Hepatic stellate cell (primary cell): ENCODE measurements around the gene KRTAP10-1.
"Not testable (repeated sequence)": the region's sequence is repeated elsewhere in the genome, so short reads cannot be mapped to it uniquely, and the experiment has no call there.

Source experiments
- DNase-seq: peaks from one replicate; pipeline ENCODE4 v3.0.0; 2011; ENCODE audit warnings: low spot score

The KRTAP10-1 gene

DNA sequence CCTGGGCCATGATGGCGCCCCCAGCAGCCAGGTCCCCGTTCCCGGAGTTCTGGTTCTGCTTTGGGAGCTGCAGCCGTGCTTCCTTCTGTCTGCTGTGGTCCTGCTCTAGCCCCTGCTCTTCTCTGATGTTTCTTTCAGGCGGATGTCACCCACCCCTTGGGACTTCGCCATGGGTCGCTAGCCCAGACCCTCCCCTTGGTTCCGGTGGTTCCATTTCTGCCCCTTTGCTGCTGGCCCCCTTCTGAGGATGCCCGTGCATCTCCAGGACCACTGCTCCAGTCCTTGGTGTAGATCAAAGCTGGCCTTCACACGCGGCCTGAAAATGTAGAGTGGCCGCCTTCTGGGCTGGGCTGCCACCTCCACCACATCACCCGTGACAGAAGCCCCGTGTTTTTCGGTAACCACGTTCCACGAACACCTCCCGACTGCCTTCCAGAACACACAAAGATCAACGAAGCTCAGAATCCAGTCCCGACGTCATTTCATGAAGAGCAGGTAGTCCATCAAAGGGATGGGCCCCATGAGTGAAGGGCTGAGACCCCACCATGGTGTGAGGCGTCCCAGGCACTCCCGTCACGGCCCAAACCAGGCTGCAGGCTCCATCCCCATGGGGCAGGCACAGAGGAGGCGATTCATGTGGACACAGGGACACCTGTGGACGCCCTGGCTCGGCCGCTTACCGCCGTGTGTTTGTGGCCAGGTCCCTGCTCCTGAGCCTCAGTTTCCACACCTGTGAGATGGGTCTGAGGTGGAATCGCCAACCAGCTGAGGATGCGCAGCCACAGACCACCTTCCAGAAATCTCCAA is 24.4 kb downstream of the KRTAP10-1 start:
- no peak for DNase-seq

DNA sequence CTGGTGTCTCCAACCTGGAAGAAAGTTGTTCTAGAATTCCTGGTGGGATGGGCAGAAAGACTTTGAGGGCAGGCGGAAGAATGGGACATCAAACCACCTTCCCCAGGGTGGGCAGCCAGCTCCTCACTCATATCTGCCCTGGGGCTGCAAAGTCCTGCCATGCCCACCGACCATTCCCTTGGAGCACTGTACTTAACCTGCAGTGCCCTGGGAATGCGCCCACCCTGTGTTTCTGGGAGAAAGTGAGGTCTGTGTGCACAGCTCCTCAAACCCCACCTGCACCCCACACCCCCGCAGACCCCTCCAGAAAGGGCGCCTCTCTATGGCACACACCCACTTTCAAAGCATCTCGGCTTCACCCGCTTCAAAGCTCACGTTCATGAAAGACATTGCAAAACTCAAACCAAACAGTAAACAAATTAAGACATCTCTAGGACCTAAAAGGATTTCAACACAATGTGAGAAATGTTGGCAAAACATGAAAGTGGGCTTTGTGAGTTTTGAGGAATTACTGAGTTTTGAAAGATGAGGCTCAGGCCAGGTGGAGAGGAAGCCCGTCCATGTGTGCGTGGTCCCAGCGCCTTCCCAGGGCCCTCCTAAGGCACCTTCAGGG is 25.1 kb downstream of the KRTAP10-1 start:
- no peak for DNase-seq

DNA sequence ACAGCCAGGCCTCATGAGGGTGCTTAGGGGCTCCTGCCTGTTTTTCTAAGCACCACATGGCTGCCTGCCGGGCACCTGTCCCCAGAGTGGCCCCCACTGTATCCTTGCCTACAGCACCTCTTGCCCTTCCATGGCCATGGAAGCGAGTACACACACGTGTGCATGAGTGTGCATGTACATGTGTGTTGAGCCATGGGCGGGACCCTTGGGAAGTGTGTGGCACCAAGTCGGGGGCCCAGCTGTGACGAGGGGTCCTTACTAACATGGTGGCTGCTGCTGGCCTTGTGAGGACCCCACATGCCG is 25.8 kb downstream of the KRTAP10-1 start:
- no peak for DNase-seq

DNA sequence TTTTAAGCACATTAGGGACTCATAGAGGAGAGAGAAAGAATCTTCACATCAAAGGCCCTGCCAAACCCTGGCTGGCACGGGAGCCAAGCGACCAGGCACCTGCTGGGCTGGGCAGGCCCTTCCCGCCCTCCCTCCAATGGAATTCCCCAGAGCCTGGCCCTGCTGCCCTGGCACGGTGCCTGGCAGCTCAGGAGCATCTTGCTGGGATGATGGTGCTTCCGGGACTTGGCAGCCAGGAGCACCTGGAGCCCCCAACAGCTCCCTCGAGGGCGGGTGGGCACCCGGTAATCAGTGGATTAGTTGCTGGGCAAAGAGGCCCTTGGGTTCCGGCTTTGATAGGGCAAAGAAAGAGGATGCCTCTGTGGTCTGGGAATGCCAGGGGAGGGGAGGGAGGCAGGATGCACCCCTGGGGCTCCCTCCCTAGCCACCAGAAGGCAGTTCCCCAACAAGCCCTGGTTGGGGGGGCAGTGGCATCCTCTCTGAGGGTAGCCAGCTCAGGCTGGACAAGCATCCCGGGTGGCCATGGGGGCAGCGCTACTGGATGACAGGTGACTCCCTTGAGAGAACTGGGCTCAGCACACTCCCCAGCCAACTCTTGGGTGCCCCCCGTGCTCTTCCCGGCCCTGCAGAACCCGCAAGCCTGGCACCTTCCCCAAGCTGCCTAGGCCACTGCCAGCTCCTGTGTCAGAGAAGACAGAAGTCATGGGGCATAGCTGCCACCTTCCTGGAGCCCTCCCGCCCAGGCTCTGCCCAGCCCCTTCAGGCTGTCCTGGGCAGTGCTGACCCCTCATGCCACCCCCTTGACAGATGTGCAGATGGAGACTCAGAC is 26.4 kb downstream of the KRTAP10-1 start:
- DNase-seq: no peak

DNA sequence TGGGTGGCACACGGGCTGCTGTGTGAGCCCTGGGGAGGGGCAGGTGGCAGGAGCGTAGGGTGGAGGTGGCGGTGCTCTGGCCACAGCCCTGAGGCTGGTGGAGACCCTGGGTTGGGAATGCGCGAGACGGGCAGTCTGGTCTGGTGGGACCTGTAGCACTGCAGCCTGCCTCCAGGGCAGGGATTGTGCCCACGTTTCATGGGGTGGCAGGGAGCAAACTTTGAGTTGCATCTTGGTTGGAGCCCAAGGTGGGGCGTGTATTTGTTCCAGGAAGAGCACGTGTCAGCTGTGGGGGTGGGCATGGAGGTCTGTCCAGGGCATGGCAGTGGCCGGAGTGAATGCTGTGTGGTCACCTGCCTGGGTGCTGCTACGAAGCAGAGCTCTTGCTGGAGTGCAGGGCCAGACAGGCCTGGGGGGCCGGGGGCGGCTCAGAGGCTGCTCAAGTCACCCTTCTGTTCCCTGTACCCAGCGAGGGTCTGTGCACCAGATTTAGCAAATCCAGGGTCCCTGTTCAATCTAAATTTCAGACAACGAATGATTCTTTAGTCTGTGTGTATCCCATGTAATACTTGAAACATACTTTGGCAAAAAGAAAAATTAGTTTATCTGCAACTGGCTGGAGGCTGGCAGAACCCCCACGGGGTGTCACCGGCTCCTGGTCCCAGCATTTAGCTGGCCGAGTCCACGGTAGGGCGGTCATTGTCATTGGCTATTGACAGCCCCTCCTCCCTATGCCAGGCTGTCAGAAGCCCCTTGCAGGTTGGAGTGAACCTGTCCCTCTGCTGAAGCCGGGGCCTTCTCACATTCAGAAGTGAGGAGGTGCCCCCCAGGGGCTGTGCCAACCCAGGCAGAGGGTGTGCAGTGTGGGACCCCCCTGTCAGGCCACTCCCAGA is 27.3 kb downstream of the KRTAP10-1 start:
- DNase-seq: no peak

DNA sequence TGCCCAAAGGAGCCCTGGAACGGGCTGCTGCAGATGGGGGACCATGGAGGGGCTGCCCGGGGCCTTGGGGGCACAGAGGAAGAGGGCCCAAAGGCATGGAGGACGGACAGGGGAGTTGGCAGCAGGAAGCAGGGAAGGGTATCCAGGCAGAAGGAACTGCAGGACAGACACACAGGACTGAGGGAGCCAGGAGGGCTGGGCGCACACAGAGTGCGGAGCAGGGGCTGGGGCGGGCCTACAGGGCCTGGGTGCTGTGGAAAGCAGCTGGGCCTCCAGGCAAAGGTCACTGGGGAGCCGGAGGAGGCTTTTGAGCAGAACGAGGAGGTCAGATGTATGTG is 28.1 kb downstream of the KRTAP10-1 start:
- no peak for DNase-seq

DNA sequence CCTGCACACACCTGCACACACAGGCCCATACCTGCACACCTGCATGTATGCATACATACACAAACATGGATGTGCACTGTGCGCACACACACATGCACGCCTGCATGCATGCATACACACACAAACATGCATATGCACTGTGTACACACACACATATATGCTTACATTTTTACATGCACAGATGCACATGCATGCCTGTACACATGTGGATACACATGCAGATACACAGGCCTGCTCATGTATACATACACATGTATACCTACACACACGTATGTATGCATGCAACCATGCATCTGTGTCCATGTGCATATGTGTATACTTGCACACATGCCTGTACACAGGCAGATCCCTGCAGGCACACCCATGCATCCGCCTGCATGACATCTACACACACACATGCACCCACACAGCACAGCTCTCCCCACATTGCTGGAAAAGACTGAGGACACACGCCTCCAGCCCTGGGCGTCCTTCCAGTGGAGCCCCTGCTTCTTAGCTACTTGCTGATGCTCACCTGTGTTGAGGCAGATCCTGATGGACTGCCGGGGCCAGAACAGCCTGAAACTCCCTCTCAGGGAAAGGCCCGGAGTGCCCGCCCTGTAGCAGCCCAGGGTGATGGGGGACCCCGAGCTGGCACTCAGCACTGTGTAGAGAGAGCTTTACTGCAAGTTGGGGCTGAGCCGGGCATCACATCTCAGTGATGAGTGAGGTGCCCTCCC is 28.6 kb downstream of the KRTAP10-1 start:
- DNase-seq: no peak

DNA sequence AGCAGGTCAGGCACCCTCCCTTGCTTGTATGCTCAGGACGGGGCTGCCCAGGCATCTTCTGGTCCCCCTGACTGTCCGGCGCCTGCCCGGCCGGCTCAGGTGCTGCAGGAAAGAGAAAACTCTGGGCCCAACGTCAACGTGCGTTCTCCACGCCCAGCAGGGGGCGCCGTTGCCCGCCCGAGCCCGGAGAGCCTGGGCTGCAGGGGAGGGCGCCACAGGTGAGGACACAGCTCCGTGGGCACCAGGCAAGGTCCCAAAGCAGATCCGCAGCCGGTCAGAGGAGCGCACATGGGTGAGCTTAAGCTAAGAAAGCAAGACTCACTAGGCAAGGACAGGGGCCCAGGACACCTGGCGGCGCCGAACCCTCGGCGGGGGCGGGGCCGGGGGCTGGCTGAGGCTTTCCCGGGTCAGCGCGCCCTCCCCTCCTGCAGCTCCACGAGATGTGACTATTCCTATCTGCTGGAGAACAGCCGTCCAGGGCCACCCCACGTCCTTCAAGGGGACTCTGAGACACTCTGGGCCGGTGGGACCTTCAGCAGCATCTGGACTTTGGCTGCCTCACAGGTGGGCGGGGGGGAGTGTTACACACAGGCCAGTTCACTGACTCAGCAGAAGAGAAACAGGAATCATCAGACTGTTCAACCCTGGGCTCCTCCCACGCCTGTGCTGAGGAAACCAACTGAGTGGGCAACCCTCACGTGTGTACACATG is 29.3 kb downstream of the KRTAP10-1 start:
- DNase-seq: peak; percentile 40

DNA sequence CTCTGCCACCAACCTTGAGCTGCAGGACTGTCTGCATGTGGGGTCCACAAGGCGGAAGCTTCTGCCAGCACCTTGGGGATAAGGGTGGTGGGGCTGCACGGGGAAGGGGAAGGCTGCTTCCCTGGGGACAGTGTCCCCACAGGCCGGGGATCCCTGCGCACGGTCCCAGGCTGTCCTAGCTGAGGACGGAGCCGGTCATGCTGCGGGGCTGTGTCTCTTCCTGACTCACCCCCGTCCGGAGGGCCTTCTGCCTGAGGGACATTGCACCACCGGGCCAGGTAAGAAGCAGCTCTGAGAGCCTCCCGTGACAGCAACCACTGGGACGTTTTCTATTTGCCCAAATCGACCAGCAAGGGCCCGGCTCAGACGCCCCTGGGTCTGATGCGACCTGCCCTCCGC is 29.9 kb downstream of the KRTAP10-1 start:
- no peak for DNase-seq

DNA sequence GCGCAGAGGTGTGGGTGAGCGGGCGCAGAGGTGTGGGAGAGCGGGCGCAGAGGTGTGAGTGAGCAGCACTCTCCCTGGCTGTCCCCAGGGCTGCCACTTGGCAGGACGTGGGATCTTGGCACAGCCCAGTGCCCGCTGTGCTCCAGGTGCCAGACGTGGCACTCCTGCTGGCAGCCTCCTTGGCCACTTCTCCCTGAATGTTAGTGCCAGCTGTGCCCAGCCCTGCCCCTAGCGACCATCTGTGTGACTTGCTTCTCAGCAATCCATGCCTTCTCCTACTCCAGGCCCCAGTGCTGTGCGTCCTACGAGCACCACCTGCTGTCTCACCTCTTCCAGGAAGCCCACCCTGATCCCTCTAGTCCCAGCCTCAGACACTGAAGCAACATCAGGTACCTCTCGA is 30.5 kb downstream of the KRTAP10-1 start:
- DNase-seq: no peak

DNA sequence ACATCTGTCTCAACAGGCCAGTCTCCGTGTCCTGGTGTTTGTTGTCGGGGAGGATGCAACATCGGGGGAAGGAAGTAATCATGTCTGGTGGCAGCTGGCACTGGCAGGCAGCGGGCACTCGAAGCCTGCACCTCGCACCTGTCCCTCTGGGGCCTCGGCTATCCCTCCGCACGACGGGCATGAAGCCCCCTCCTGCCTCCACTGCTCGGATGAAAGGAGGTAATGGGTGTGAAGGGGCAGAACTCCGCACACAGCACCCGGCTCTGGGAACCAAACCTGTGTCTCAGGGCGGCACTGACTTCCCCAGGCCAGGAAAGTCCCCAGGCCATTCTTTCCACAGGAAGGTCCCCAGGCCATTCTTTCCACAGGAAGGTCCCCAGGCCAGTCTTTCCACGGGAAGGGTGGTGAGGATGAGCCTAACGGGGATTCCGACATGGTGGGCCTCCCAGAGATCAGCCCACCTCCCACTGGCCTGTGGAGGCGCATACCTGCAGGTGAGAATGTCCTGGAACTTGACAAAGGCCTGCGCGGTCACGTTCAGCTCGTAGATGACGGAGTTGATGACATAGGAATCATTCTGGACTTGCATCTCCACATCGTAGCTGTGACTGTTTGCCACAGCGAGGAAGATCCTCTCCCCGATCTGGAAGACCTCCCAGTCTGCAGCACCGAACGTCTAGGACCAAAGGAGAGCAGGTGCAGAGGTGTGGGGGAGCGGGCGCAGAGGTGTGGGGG is 31.1 kb downstream of the KRTAP10-1 start:
- DNase-seq: no peak

DNA sequence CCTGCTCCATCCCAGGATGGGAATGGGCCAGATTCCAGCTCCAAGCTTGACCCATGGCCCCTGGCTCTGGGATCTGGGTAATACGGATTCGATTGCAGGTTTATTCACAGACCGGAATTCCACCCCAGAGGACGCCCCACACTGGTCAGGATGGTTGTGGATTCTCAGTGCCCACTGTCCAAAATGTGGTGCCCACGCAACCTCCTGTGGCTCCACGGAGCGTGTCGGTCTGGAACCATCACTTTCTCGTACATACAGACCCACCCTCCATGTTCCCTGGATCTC is 31.6 kb downstream of the KRTAP10-1 start:
- no peak for DNase-seq

DNA sequence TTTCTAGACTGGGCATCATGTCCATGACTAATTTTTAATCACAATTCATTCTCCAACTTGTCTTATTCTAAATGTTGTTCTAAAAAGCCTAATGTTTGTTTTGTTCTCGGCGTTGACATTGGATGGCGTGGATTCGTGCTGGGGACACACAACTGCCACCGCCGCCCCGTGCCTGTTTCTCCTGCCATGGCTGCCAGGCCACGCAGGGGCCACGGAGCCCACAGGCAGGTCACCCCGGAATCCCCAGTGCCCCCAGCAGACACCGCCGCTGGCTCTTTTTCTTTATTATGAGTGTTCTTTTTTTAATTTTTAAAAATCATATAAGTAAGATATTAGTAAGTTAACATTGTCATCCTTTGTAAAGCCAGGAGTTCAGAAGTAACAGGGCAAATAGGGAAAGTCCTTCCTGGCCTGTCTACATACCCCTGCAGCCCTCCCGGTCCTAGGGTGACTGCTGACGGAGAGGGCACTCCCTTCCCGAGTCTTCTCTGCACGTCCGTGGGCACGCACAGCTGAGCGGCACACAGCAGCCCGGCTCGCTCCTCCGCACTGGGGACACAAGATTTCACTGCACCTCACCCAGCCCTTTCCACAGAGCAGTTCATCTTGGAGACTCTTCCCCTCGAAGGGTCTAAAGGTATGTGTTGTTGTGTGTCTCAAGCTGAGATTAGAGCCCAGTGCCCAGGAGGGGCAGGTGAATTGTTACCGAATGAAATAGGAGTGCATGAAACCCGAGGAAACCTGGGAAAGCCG is 32.1 kb downstream of the KRTAP10-1 start:
- no peak for DNase-seq

DNA sequence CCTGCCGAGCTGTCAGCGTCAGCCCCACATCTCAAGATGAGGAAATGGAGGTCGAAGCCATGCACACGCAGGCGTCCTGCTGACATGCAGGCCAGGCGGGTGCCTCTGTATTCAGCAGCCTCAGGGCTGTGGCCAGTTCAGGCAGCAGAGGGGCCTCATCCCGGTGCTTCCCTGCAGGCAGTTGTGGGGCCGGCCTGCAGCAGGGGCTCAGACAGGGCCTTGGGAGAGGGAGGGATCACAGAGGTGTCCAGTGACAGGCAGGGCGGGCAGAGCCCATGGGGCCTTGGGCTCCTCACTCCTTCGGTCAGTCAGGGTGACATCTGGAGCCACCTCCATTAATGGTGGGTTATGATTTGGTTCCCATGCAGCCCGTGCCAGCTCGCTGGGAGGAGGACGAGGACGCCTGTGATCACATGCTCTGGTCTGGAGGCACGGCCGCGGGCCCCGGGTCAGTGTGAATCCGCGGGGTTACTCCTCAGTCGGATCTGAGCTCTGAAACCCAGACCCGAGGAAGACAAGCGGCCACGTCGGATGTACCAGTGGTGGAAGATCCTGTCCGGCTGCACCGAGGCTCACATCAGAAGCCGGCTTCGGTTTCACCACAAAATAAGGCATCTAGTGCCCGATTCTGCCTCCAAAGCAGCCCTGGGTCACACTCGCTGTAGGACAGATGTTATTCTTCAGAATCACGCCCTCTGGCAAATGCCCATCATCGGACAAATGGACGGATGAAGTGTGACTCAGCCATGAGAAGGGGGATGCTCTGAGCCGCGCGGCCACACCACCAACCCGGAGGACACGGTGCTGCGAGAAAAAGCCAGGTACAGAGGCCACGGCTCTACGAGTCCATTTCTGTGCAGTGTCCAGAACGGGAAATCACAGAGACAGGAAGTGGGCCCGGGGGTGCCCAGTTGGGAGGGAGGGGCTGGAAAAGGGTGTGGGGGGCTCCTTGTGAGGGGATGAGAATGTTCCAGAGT is 33.4 kb downstream of the KRTAP10-1 start:
- no peak for DNase-seq

DNA sequence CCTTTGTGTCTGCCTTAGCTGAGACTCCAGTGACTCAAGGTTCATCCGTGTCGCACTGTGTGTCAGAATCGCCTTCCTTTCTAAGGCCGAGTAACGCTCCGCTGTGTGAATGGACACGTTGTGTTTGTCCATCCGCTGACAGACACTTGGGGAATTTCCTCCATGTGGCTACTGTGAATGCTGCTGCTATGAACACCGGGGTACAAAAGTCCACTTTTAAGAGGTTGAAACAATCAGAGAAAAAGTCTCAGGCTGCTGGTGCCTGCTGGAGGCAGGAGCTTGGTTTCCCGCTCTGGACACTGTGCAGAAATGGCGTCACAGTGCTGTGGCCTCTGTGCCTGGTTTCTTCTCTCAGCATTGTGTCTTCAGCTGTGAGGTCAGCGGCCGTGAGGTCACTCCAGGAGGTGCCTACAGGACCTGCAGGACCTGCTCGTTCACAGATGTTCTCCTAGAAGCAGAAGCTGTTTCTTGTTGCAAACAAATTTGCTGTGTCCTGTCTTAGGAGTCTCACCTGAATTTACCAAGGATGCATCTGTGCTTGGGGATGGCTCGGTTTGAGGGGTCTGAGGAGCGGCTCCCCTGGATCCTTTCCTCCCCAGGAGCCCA is 34.2 kb downstream of the KRTAP10-1 start:
- no peak for DNase-seq

DNA sequence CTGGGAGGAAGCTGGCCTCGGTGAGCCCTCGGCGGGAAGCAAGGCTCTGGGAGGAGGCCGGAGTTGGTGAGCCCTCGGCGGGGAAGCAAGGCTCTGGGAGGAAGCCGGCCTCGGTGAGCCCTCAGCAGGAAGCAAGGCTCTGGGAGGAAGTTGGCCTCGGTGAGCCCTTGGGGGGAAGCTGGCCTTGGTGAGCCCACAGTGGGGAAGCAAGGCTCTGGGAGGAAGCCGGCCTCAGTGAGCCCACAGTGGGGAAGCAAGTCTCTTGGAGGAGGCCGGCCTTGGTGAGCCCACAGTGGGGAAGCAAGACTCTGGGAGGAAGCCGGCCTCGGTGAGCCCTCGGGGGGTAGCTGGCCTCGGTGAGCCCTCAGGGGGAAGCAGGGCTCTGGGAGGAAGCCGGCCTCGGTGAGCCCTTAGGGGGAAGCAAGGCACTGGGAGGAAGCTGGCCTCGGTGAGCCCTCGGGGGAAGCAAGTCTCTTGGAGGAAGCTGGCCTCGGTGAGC is 36.0 kb downstream of the KRTAP10-1 start:
- no peak for DNase-seq

DNA sequence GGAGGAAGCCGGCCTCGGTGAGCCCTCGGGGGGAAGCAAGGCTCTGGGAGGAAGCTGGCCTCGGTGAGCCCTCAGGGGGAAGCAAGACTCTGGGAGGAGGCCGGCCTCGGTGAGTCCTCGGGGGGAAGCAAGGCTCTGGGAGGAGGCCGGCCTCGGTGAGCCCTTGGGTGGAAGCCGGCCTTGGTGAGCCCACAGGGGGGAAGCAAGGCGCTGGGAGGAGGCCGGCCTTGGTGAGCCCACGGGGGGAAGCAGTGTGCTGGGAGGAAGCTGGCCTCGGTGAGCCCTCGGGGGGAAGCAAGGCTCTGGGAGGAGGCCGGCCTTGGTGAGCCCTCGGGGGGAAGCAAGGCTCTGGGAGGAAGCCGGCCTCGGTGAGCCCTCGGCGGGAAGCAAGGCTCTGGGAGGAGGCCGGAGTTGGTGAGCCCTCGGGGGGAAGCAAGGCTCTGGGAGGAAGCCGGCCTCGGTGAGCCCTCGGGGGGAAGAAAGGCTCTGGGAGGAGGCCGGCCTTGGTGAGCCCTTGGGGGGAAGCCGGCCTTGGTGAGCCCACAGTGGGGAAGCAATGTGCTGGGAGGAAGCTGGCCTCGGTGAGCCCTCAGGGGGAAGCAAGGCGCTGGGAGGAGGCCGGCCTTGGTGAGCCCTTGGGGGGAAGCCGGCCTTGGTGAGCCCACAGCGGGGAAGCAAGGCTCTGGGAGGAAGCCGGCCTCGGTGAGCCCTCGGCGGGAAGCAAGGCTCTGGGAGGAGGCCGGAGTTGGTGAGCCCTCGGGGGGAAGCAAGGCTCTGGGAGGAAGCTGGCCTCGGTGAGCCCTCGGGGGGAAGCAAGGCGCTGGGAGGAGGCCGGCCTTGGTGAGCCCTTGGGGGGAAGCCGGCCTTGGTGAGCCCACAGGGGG is 36.7 kb downstream of the KRTAP10-1 start:
- not testable (repeated sequence) for DNase-seq
